HG02678 (cell line): ENCODE results near the gene UBE2H.
A peak's percentile ranks its signal among the peaks of the same experiment; 100 is the strongest.
"Not testable (repeated sequence)": the region's sequence is repeated elsewhere in the genome, so short reads cannot be mapped to it uniquely, and the experiment has no call there.

Experiments
- ATAC-seq: cut with Tn5 transposase; IDR thresholded peaks from one replicate; pipeline ENCODE4 v1.9.1; 2021; ENCODE audit warnings: mild to moderate bottlenecking, moderate library complexity; ENCODE audit not compliant: unreplicated experiment

Gene UBE2H

DNA sequence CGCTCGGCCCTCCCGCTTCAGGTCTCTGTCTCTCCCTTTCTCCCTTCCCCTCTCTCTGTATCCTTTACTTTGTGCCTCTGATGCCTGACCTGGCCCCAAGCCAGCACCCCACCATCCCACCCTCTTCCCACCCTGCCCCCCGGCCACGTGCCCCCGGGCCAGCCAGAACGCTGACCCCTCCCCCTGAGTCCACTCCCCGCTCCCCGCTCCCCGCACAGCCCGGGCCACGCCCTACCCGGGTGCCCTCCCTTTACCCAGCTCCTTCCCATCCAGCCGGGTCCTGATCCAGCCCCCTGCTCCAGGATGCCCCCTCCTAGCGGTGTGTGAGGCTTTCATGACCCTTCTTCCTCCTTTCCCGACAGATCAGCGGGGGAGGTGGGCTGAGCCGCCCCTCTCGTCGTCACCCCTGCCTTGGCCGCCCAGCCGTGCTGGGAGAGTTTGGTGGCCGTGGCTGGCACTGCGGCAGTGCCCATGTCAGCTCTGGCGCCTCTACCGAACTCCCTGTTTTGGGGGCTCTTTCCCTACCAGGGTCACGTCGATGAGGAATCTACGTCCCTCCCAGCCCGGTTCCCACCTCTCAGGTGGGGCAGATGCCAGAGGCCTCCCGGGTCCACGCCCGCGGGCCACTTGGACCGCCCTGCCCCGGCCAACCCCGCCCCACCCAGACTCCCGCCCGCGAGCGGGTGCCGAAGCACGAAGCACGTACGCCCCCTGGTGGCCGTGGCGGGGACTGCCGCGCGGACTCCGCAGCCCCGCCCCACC lies 127.4 kb downstream of the UBE2H start:
- peak; percentile 67 for ATAC-seq

DNA sequence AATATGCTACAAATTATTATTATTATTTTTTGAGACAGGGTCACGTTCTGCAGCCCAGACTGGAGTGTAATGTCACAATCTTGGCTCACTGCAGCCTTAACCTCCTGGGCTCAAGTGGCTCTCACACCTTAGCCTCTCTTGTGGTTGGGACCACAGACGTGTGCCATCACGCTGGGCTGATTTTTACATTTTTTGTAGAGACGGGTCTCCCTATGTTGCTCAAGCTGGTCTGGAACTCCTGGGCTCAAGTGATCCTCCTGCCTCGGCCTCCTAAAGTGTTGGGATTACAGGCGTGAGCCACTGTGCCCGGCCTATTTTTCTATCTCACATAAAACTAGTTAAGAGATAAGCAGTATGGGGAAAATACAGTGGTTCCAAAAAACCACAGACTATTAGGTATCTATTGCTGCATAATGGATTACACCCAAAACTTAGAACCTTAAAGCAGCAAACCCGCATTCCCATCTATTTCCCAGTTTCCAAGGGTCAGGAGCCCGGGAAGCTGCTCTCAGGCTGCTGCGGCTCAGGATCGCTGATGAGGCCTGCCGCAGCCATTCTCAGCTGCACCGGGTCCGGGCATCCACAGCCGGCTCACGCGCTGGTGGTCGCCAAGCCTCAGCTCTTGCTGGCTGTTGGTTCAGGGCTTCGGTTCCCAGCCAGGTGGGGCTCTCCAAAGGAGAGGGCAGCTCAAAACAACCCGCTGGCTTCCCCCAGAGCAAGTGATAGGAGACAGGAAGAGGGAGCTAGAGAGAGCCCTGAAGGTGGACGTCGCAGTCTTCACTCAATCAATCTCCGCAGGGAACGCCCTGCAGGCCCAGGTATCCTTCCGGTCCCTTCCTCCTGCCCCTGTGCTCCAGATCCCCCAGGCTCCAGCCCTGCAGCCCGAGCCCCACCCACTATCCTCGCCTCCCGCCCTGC lies 128.2 kb downstream of the UBE2H start:
- peak; percentile 36 for ATAC-seq

DNA sequence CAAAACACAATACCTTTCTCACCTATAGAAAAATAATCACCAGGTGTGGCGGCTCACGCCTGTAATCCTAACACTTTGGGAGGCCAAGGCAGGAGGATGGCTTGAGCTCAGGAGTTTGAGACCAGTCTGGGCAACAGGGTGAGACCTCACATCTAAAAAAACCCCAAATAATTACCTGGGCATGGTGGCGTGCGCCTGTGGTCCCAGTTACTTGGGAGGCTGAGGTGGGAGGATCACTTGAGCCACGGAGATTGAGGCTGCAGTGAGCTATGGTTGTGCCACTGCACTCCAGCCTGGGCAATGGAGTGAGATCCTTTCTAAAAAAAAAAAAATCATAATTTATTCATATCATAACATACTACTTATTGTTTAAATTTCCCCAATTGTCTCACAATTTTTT lies 129.6 kb downstream of the UBE2H start:
- ATAC-seq = not testable (repeated sequence)

DNA sequence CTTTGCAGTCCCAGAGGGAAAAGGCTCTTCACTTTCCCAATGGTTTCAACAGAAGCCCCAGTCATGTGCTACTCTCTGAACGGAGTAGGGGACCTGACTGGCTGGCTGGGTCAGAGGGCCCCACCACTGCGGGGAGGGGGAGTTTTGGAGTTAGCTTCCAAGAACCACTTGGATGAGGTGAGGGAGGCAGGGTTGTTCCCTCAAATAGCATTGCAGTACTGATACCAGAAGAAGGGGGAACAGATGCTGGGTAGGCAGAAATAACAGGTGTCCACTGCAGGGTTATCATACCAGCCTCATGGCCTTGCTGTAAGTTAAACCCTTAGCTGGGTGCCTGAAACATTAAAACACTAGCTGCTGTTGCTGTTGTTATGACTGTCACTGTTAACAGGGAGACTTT lies 131.3 kb downstream of the UBE2H start:
- no peak for ATAC-seq

DNA sequence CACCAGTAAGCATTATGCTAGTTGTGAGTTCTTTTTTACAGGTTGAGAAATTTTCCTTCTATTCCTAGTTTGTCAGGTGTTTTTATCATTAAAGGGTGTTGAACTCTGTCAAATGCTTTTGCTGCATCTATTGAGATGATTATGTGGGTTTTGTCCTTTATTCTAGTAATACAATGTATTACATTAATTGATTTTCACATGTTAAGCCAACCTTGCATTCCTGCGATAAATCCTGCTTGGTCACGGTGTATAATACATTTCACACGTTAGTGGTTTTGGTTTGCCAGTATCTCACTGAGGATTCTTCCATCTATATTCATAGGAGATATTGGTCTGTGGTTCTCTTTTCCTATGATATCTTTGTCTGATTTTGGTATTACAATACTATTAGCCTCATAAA lies 136.0 kb downstream of the UBE2H start:
- ATAC-seq = no peak

DNA sequence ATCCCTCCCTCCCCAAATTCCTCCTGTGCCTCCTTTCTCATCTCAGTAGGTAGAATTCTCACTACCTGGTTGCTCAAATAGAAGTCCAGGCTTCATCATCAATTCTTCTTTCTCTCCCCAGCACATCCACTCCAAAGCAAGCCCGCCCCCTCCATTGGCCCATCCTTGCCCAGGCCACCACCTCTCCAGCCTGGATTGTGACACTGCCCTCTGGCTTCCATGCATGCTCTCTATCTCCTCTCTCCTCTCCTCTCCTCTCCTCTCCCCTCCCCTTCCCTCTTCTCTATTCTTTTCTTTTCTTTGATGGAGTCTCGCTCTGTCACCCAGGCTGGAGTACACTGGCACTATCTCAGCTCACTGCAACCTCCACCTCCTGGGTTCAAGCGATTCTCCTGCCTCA lies 144.9 kb downstream of the UBE2H start:
- ATAC-seq = no peak

DNA sequence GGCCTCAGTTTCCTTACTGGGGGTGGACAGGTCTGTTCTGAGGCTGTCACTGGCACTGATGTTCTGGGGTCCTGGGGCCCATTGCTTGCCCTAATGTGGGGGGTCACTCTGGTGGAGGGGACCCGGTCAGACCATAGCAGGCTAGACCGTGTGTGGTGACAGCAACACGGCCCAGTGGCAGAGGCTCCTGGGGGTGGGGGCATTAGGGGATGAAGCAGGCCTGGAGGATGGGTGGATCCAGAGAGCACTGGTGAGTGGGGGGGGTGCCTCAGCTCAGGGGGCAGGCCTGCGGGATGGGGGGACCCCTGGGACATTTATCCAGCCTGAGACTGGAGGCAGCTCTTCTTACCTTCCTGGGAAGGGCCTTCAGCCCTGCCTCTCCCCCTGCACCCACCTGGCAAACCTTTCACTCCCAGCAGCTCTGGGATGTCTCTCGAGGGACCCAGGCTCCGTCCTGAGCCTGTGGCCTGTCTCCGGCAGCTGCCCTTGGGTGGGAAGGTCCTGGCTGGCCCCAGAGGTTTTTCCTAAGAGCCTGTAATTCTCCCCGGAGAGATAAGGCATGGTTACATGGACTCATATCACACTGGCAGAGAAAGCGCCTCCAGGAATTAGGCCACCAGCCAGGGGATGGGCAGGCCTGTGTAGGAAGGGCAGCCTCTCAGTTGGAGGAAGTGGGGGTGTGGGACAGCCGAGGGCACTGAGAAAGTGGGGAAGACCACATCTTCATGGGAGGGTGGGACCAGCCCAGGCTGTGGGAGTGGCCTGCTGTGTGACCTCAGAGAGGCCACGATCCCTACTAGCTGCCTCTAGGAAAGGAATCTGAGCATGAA lies 147.7 kb downstream of the UBE2H start:
- no peak for ATAC-seq

DNA sequence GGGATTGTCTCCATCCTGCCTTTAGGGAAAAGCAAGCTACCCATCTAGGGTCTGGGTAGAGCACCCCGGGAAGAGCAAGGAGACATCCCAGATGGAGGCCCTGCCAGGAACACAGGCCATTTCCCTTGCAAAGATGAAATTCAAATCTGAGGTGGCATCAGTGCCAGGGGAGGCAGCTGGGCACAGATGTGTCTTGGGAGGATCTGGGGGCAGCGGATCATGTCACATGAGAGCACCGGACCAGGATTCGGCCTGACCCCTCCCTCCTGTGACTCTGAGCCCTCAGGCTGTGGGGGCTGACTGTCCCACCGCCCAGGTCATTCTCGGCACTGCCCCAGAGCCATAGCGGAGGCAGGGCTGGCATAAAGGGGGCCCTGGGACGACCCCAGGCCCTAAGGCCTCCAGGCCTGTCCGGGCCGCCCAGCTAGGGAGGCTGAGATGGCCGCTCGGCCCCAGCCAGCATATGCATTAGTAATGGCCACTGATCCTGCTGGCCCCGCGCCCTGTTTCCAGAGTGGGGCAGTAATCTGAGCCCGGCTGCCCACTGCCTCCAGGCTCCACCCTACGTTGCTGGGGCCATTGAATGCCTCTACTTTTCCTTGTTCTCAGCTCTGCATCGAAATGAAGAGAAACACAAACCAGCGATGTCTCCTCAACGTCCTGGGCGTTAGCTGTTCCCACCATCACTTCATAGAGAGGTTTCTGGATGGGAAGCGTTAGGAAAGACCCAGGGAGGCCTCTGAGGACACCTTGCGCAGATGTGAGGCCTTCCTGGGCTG lies 148.5 kb downstream of the UBE2H start:
- no peak for ATAC-seq

DNA sequence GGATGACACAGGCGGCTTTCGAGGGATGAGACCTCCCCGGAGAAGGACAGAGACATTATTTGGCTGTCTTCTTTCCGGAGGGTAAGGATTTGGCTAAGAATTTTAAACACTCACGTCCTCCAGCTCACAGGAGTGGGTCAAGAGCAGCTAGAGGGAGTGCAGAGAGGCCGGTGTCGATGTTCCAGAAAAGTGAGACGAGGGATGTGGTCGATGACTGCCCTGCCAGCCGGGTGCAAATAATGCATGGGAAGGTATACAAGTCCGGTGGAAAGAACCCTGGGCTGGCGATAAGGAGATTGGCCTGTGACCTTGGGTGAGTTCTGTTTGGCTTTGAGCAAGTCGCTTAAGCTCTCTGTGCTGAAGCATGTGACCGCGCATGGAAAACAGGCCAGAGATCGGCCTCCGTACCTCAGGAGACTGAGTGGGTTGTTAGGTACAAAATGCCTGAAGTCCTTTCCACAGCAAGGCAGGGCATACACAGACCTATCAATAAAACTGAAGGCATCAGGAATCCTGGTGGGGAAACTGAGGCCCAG lies 149.1 kb downstream of the UBE2H start:
- ATAC-seq = no peak

DNA sequence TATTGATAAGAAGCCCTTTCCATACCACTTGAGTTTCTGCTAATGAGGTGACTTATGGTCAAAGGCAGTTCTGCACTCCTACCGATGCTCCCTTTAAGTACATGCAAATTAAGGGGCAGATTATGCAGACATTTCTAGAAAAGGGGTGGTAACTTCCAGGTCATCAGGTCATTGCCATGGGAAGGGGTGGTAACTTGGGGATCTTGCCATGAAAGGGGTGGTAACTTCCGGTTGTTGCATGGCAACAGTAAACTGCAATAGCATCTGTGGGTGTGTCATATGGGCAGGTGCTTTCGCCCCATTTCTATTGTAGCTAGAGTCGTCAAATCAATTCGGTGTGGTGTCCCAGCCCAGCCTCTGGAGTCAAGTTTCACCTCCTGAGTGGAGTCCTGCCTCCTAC lies 150.9 kb downstream of the UBE2H start:
- no peak for ATAC-seq

DNA sequence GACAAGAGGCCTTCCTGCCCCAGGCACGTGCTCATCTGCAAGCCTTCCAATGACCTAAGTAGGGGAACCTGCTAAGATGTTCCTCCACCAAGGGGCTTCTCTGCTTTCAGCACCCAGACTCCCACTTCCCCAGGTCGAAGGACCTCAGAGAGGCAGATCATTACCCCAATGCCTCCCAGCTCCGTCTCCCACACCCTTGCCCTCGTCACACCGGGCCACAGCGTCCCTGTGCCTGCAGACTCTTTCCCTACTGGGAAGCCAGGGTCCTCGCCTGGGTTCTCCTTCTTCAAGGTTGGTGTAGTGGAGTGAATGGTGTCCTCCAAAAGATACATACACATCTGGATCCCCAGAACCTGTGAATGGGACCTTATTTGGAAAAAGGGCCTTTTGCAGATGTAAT lies 151.9 kb downstream of the UBE2H start:
- ATAC-seq = no peak

DNA sequence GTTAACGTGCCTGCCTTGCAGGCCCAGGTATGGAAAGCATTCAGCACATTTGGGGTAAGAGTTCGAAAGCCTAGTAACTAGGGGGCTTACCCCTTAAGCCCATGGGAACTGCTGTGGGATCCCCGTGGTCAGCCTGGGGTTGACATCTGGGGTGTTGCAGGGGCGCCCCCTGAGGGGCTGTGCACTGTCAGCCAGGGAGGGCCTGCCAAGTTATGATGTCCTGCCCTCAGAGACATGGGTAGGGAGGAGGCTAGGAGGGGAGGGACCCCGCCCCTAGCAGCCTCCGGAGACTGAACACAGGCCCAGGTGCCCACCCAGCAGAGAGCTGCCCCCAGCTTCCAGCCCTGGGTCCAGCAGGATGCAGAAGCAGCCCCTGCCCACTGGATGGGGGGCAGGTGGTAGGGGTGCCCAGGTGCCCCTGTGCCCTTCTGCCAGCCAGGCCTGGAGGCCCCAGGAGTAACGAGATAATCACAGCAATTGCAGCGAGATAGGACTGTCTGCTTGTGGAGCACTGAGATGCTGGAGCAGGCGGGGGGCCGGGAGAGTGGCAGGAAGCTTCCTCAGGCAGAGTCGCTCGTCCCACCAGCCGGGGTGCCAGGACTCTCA lies 153.3 kb downstream of the UBE2H start:
- ATAC-seq = no peak

DNA sequence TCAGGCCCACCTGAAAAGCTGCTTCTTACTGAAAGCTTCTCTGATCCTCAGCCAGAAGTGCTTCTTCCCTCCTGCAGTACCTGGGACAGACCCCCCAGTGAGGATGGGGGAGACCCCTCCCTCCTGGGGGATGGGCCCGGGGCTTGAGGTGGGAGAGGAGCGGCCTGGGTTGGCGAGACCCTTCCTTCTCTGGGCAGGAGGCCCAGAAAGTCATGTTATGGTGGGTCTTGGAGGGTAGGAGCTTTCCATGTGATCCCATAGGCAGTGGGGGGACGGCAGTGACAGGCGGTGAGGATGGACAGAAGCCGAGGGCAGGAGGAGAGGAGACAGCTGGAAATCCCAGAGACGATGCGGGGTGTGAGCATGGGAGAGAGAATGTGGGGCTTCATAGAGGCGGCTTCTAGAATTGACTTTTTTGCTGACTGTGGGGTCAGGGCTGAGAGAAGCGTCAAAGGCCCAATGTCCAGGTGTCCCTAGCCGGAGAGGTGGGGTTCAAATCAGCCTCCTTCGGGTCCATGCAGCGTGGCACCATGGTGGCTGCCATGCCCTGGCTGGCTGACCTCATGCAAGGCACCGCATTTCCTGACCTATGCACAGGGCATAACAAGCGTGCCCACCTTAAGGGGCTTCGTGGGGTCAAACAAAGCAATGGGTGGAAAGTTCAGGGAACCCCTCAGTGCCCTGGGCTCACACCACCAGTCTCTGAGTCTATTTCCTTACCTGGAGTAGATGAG lies 154.0 kb downstream of the UBE2H start:
- no peak for ATAC-seq

DNA sequence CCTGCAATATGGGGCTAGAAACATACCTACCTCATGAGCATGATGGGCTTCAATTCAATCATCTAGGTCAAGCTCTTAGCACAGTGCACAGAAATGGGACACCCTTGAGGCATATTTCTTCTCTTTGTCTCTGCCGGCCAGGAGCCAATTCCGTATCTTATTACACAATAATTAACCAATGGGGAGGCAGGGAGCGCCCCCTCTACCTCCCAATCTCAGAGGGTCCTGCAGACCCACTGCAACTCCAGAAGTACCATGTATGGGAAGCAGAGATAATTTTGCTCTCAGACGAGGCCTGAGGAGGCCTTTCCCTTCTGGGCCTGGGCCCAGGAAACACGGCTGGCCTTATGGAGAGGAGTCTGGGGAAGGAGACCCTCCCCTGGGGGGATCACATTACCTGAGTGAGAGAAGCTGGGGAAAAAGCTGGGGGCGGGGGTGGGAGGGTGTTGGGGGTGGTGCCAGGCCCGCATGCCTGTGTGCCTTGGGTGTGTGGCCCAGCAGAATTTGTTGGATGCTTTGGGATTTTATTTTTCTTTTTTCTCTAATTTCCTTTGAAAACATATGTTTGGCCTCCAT lies 155.5 kb downstream of the UBE2H start:
- no peak for ATAC-seq

DNA sequence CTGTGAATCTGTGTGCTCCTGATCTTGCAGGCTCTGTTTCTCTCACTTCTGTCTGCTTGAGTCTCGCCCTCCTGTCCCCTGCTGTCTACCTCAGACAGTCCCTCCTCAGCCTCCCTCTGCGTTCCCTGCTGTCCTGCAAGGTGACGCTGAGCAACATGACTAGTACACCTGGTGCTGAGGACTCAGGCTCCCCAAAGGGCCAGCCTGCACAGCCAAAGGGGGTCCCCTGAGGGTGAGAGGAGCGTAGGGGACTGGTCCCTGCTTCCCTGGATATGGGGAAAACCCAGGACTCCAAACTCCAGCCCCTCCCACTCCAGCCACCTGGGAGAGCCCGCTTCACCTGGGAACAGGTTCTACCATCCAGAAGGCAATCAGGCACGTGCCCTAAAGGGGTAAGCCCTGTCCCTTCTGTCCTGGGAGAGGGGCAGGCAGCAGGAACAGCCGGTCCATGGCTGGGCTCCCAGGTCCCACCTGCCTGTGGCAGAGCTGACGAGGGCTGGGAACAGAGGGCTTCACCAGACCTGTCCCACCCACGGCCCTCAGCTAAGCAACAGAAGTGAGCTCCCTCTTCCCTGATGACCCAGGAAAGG lies 156.5 kb downstream of the UBE2H start:
- no peak for ATAC-seq

DNA sequence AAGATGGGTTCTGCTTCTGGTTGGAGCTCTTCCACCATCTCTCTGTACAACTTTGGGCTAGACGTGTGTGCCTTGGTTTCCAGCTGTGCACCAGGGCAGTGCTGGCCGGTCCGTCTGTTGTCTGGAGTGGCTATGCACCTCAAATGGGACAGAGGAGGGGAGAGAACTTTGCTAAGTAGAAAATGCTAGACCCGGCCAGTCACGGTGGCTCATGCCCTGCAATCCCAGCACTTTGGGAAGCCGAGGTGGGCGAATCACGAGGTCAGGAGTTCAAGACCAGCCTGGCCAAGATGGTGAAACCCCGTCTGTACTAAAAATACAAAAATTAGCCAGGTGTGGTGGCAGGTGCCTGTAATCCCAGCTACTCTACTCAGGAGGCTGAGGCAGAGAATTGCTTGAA lies 158.3 kb downstream of the UBE2H start:
- ATAC-seq = not testable (repeated sequence)

DNA sequence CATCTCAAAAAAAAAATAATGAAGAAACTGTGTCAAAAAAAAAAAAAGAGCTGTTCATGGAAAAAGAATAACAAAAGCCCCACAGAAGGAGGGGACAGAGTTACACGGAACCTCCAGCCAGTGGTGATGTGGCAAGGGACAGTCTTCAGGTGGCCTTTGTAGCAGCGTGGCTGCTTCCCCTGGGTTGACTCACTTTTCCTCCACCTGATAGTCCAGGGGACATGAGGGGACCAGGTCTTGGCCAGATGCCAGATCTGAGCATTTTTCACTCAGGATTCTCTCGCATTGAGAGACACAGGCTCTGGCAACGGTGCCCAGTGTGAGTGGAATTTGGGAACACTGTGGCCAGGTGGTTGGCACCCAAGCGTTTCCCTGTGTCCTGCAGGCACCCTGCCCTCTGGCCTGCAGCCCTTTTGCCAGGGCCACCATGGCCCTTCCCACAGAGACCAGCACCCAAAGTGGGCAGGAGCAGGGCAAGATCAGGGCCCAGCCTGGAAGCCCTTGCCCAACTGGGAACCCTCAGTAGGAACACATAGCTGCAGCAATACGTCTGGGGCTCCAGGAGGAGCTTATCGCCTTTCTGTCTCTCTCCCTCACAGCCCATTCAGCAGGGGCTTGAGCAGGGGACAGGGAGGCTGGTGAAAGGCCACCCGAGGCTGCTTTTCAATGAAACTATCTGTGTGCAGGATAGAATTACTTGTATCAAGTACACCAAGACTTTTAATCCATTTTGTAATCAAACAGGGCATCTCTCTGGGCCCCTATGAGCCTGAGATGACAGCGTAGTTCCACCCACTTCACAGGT lies 159.1 kb downstream of the UBE2H start:
- ATAC-seq = no peak

DNA sequence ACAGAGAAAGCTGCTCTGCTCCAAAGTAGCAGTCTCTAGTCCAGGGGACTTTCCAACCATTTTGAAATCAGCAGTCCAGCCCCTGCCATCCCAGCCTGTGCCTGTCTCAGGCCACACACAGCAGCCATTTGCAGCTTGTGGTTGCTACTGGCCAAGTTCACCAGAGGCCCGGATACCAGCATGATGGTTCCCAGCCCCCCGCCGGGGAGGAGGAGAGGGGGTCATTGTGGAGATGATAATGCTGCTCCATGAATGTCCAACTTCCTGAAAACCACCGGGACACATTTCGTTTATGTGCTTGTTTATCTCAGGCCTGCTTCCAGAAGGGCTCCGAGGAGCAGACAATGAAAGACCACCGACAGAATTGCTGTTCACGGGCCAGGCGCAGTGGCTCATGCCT lies 160.0 kb downstream of the UBE2H start:
- no peak for ATAC-seq
